PC-9 (cell line): ENCODE data around the gene IRF2BPL.

ENCODE experiments used
- CTCF ChIP-seq: fragments of 200-600 bp; sonication (generic); conservative IDR thresholded peaks from 2 replicates; pipeline ENCODE4 v1.6.1; 2017; ENCODE audit warnings: mixed run types, antibody characterized with exemption, mild to moderate bottlenecking, moderate library complexity
- EZH2 ChIP-seq: fragments of 200-600 bp; sonication (generic); IDR thresholded peaks from 2 replicates; pipeline ENCODE4 v1.8.0; 2017; ENCODE audit warnings: antibody characterized with exemption, low read depth

GRCh38 chr14:77043177-77043983 lies 14.9 kb upstream of the IRF2BPL start:
- no peak for TF ChIP-seq CTCF
- no peak for TF ChIP-seq EZH2
